GM13976 (cell line): ENCODE measurements around the gene PARN.

Source experiments
- DNase-seq: peaks from one replicate; pipeline ENCODE4 v3.0.0; 2012; ENCODE audit warnings: low spot score
- CTCF ChIP-seq: IDR thresholded peaks from 2 replicates; pipeline ENCODE4 v1.5.1; 2012; ENCODE audit warnings: borderline replicate concordance, mild to moderate bottlenecking; ENCODE audit not compliant: insufficient read depth; ENCODE audit errors: extremely low read depth, missing control alignments, control extremely low read depth
- in situ Hi-C: fragments of 300-500 bp; cut with MboI; formaldehyde crosslinking; loops from one replicate; pipeline ENCODE4 v1.12.0; 2022; ENCODE audit warnings: low sequenced_read_pairs, mixed read lengths, inconsistent platforms; ENCODE audit not compliant: unreplicated experiment

PARN gene

GRCh38 chr16:14511800-14512135 lies 118.3 kb downstream of the PARN start:
- no peak for TF ChIP-seq CTCF
- no peak for DNase-seq
- in situ Hi-C loops: loop anchor here (25.0 kb wide), 1 partner anchor 99 kb away; no protein-coding TSS in a partner anchor

- in situ Hi-C loops: loop anchor here (25.0 kb wide), 1 partner anchor 99 kb away; no protein-coding TSS in a partner anchor
- no peak for DNase-seq
Measured at GRCh38 chr16:14510939-14511799, 118.9 kb downstream of the PARN start.

GRCh38 chr16:14510581-14510938 lies 119.5 kb downstream of the PARN start:
- TF ChIP-seq CTCF: no peak
- in situ Hi-C loops: loop anchor here (25.0 kb wide), 1 partner anchor 98 kb away; no protein-coding TSS in a partner anchor
- no peak for DNase-seq

More at GRCh38 chr16:14510939-14511799, 118.9 kb downstream of the PARN start:
- TF ChIP-seq CTCF: no peak

- DNase-seq: no peak
- in situ Hi-C loops: loop anchor here (25.0 kb wide), 1 partner anchor 97 kb away; no protein-coding TSS in a partner anchor
- no peak for TF ChIP-seq CTCF
Measured at GRCh38 chr16:14509675-14510132, 120.4 kb downstream of the PARN start.

GRCh38 chr16:14509055-14509454 lies 121.0 kb downstream of the PARN start:
- no peak for DNase-seq
- in situ Hi-C loops: loop anchor here (25.0 kb wide), 1 partner anchor 97 kb away; no protein-coding TSS in a partner anchor
- TF ChIP-seq CTCF: no peak

GRCh38 chr16:14505846-14506245 lies 124.2 kb downstream of the PARN start:
- TF ChIP-seq CTCF: no peak
- in situ Hi-C loops: loop anchor here (25.0 kb wide), 1 partner anchor 94 kb away; no protein-coding TSS in a partner anchor
- no peak for DNase-seq
